GM12875 (cell line): ENCODE measurements around the gene SERGEF.
A peak's percentile ranks its signal among the peaks of the same experiment; 100 is the strongest.

Experiments used
- H3K4me3 ChIP-seq: one replicate; pipeline ENCODE4 v1.5.1; 2011; ENCODE audit warnings: low read depth, low read length, control low read depth
- TF ChIP-seq, protein P1 (sequence below): IDR thresholded peaks from 2 replicates; pipeline ENCODE4 v1.5.1; 2011; ENCODE audit warnings: low read depth, mild to moderate bottlenecking, control low read depth, inconsistent platforms, low read length, moderate library complexity, borderline replicate concordance; ENCODE audit not compliant: insufficient read depth

Gene SERGEF

DNA sequence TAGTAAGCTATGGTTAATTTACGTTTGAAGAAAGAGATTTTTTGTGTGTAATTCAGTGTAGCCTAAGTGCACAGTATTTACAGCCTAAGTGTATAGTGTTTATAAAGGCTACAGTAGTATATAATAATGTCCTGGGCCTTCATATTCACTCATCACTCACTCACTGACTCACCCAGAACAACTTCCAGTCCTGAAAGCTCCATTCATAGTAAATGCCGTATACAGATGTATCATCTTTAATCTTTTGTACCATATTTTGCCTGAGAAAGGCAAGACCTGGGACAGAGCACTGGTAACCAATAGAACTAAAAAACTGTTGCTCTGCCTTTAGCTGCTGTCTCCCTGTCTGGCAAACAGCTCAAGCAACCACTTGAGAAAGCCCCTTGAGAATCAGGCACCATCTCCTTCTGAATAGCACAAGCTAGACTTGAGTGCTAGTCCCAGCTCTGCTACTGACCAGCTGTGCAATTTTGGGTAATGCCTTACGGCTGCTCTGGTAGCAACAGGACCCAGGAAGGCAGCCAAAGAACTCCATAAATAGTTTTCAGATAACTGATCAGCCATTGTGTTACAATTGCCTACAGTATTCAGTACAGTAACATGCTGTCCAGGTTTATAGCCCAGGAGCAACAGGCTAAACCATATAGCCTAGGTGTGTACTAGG lies 146.9 kb downstream of the SERGEF start:
- TF ChIP-seq, protein P1, sequence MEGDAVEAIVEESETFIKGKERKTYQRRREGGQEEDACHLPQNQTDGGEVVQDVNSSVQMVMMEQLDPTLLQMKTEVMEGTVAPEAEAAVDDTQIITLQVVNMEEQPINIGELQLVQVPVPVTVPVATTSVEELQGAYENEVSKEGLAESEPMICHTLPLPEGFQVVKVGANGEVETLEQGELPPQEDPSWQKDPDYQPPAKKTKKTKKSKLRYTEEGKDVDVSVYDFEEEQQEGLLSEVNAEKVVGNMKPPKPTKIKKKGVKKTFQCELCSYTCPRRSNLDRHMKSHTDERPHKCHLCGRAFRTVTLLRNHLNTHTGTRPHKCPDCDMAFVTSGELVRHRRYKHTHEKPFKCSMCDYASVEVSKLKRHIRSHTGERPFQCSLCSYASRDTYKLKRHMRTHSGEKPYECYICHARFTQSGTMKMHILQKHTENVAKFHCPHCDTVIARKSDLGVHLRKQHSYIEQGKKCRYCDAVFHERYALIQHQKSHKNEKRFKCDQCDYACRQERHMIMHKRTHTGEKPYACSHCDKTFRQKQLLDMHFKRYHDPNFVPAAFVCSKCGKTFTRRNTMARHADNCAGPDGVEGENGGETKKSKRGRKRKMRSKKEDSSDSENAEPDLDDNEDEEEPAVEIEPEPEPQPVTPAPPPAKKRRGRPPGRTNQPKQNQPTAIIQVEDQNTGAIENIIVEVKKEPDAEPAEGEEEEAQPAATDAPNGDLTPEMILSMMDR = no peak
- no peak overlapping the region for H3K4me3 ChIP-seq

DNA sequence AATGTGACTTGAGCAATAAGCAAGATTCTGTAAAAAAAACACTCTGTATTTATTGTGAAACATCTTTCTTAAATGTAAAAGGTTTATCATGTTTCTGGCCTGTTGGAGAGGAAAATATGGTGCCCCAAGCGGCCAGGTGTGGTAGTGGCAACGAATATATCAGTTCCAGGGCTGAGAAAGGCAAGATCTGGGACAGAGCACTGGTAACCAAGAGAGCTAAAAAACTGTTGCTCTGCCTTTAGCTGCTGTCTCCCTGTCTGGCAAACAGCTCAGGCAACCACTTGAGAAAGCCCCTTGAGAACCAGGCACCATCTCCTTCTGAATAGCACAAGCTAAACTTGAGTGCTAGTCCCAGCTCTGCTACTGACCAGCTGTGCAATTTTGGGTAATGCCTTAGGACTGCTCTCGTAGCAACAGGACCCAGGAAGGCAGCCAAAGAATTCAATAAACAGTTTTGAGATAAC lies 148.3 kb downstream of the SERGEF start:
- H3K4me3 ChIP-seq = no peak overlapping the region
- TF ChIP-seq, protein P1 = peak; percentile 64

DNA sequence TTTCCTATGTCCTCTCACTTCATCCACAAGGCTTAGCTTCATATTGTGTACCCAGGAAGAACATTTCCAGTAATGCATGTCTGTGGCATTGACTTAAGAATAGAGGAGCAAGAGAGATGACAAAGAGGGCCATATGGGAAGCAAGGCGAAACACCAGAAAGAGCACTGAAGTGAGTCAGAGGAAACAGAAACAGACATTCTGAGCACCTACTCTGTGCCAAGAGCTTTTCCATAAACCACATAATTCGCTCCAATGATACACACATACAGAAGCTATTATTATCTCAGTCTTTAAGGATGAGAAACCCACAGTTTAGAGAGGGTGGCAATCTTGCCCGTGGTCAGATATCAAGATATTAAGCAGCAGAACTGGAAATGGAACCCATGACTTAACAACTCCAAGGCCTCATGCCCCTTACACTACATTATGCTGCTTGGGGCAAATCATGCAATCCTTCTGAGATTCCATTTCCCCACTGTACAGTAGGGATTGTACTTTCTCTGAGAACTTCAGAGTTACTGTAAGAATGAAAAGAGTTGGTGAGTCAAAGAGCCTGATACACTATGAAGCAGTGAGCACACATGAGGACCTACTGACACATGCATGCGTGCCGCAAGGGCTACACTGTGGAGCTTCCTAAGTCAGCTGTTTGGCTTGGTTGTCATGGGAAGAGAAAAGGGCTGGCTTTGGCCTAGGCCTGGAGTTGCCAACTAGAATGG lies 151.7 kb downstream of the SERGEF start:
- no peak overlapping the region for H3K4me3 ChIP-seq
- TF ChIP-seq, protein P1 = no peak

DNA sequence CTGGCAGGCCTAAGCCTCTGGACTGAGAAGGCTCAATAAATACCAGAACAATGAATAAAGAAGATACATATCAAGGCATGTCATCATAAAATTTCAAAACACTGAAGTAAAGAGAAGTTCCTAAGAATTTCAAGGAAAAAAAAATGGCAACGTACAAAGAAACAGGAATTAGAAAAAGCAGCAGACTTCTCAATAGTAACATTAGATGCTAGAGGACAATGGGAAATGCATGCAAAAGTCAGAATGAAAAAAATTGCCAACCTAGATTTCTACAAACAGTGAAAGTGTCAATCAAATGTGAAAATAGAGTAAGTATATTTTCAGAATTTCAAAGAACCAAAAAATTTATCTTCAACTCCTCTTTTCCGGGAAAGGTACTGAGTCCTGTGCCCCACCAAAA lies 153.3 kb downstream of the SERGEF start:
- TF ChIP-seq, protein P1 = no peak
- no peak overlapping the region for H3K4me3 ChIP-seq

DNA sequence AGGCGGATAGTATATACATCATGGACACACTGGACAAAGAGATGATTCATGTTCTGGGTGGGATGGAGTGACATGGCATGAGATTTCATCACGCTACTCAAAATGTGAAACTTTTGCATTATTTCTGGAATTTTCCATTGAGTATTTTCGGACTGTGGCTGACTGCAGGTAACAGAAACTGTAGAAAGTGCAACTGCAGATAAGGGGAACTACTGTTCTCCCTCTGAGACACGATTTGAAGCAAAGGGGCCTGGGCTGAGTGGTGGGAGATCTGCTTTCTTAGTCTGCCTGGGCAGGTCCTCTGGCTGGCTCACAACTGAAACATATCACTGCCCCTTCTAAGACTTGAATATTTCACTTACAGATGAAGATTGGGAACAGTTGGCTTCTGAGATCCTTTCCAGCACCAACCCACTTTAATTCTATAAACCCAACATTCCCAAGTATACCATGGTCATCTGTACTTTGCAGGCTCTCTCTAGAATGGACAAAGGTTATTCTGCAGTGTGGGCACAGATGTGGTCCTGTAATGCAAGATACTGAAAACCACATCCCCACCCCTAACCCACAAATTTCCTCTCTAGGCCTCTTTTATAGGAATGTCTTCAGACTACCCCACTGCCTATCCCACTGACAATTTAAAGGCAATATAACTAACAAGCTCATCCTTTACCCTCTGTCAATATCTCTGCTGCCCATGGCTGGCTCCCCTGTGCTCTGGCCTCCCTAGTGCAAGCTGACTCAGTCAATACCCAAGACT lies 157.1 kb downstream of the SERGEF start:
- H3K4me3 ChIP-seq = no peak overlapping the region
- TF ChIP-seq, protein P1 = no peak

DNA sequence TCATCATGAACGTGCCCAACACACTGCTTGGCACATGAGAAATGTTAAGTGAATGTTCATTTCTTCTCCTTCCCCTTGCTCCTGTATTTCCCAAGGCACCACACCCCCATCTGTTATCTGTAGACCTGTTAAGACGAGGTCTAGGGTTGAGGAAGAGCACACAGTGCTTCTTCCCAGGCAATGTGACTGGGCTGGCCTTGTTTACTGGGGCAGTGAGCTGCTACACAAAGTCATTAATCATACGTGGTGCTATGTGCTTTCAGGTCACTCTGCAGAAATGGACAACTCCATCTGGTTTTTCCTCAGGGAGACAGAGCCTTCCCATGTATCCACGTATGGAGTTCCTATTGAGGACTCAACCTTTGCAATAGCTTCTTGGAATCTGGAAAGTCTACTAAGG lies 159.6 kb downstream of the SERGEF start:
- TF ChIP-seq, protein P1 = no peak
- H3K4me3 ChIP-seq = no peak overlapping the region
